NOMO-1 (cell line): Measurements from ENCODE around the gene SMC1B.
A peak's percentile ranks its signal among the peaks of the same experiment; 100 is the strongest.

ENCODE experiments used
- DNase-seq, 2 experiments: peaks; one replicate each; lab custom pipeline; 2025; ENCODE audit not compliant: unreplicated experiment in 2 of 2; lab: John Stamatoyannopoulos, UW

SMC1B gene

GRCh38 chr22:45322873-45323525 lies 90.4 kb downstream of the SMC1B start:
- no peak for DNase-seq

- DNase-seq, result no peak
These were observed 91.6 kb downstream of the SMC1B start for GRCh38 chr22:45321827-45322226.

GRCh38 chr22:45320357-45320976 lies 92.9 kb downstream of the SMC1B start:
- no peak for DNase-seq

- DNase-seq, result no peak
These were observed 94.1 kb downstream of the SMC1B start for GRCh38 chr22:45319324-45319685.

GRCh38 chr22:45318558-45319323 lies 94.7 kb downstream of the SMC1B start:
- DNase-seq, result peak; percentile 30 to 79

- DNase-seq, result peak; percentile 57 to 77
These were observed 95.2 kb downstream of the SMC1B start for GRCh38 chr22:45318168-45318557.

- no peak for DNase-seq
These were observed 95.7 kb downstream of the SMC1B start for GRCh38 chr22:45317551-45318167.

- no peak for DNase-seq
These were observed 96.4 kb downstream of the SMC1B start for GRCh38 chr22:45316796-45317526.

GRCh38 chr22:45314786-45315185 lies 98.6 kb downstream of the SMC1B start:
- DNase-seq, result no peak

GRCh38 chr22:45314054-45314721 lies 99.2 kb downstream of the SMC1B start:
- peak; percentile 34 to 58 for DNase-seq

GRCh38 chr22:45312856-45313255 lies 100.5 kb downstream of the SMC1B start:
- DNase-seq, result no peak

GRCh38 chr22:45312415-45312814 lies 101.0 kb downstream of the SMC1B start:
- no peak for DNase-seq

GRCh38 chr22:45310977-45311531 lies 102.3 kb downstream of the SMC1B start:
- DNase-seq, result no peak

- peak in 1 of 2 experiments; percentile 15 for DNase-seq
These were observed 102.9 kb downstream of the SMC1B start for GRCh38 chr22:45310331-45310976.

GRCh38 chr22:45309422-45310227 lies 103.8 kb downstream of the SMC1B start, which contains the start of gene FAM118A:
Gene FAM118A (plus strand): TSS chr22:45309934. CDS start chr22:45322380, 12,446 bp downstream.
- DNase-seq, result peak; percentile 96 to 98

GRCh38 chr22:45308957-45309421 lies 104.4 kb downstream of the SMC1B start:
- peak in 1 of 2 experiments; percentile 28 for DNase-seq

GRCh38 chr22:45308391-45308956 lies 104.9 kb downstream of the SMC1B start:
- DNase-seq, result peak in 1 of 2 experiments; percentile 27

- no peak for DNase-seq
These were observed 107.3 kb downstream of the SMC1B start for GRCh38 chr22:45306139-45306538.
